K562 (cell line): ENCODE data around the gene SCAMP5. TPM values are rescaled to one million over a fixed set of nuclear protein-coding genes. Genes with fewer than 3 reads are reported as not detected.

Source experiments
- BRD4 ChIP-seq: fragments of 200-600 bp; sonication (generic); IDR thresholded peaks from 2 replicates; pipeline ENCODE4 v1.6.1; 2017; ENCODE audit warnings: inconsistent platforms
- CREBBP ChIP-seq: IDR thresholded peaks from one replicate; pipeline ENCODE4 v1.6.1; 2012; ENCODE audit warnings: low read depth, mild to moderate bottlenecking, control low read depth, inconsistent platforms, low read length
- E2F4 ChIP-seq: sonication (generic); formaldehyde crosslinking; IDR thresholded peaks from 2 replicates; pipeline ENCODE4 v1.8.0; 2022; ENCODE audit warnings: mild to moderate bottlenecking, low read depth, missing genetic modification reagents
- ELK1 ChIP-seq: sonication (generic); formaldehyde crosslinking; IDR thresholded peaks from 2 replicates; pipeline ENCODE4 v1.8.1; 2022; ENCODE audit warnings: missing genetic modification reagents
- IRF2 ChIP-seq: sonication (generic); formaldehyde crosslinking; IDR thresholded peaks from 2 replicates; pipeline ENCODE4 v1.8.1; 2022; ENCODE audit warnings: mild to moderate bottlenecking, missing genetic modification reagents
- RAD21 ChIP-seq, 2 experiments: fragments of 250-450 bp in 1 of 2; fragments of 450-650 bp in 1 of 2; sonication (Bioruptor Pico) in 1 of 2; formaldehyde crosslinking in 1 of 2; IDR thresholded peaks in 1 of 2; conservative IDR thresholded peaks in 1 of 2; 2 replicates each; pipeline versions ENCODE4 v1.4.0 to v1.8.0; 2020 to 2022; ENCODE audit warnings: mild to moderate bottlenecking in 2 of 2, moderate library complexity in 1 of 2
- SREBF1 ChIP-seq: fragments of 150-350 bp; IDR thresholded peaks from 2 replicates; pipeline ENCODE4 v1.6.1; 2014; ENCODE audit warnings: antibody characterized with exemption, low read depth, low read length, borderline replicate concordance
- ZNF280B ChIP-seq: fragments of 250-450 bp; sonication (Bioruptor Pico); IDR thresholded peaks from 2 replicates; pipeline ENCODE4 v1.5.1; 2021; ENCODE audit warnings: mild to moderate bottlenecking
- ZNF639 ChIP-seq, 2 experiments: fragments of 200-800 bp in 1 of 2; sonication (Bioruptor generic) in 1 of 2; sonication (generic) in 1 of 2; formaldehyde crosslinking in 1 of 2; IDR thresholded peaks in 1 of 2; conservative IDR thresholded peaks in 1 of 2; 2 replicates each; pipeline versions ENCODE4 v1.5.0 to v1.6.1; 2016 to 2020; ENCODE audit warnings: missing compliant biosample characterization in 1 of 2, missing genetic modification characterization in 1 of 2, missing genetic modification reagents in 1 of 2
- polyA plus RNA-seq, 8 experiments: library from polyadenylated mRNA; depleted of rRNA in 4 of 8; stranded (reverse) in 5 of 8; unstranded in 3 of 8; fragments of >200 nt; fragmentation: Nextera tagmentation in 2 of 8; fragmentation: Illumina TruSeq in 1 of 8; extraction: Ambion mirVana in 2 of 8; extraction: Trizol in 1 of 8; gene quantifications; 2 replicates each; pipeline versions ENCODE4 v1.2.1 to v1.2.3, GENCODE V29; 2011 to 2014; ENCODE audit warnings: inconsistent platforms in 1 of 8, missing spikeins in 1 of 8
- total RNA-seq, 7 experiments: library from RNA; depleted of rRNA in 6 of 7; stranded (reverse); fragments of >200 nt in 6 of 7; fragmentation: Illumina TruSeq in 2 of 7; extraction: Trizol in 2 of 7; gene quantifications; 2 replicates each; pipeline versions ENCODE4 v1.2.1 to v1.2.3, GENCODE V29; 2011 to 2021; ENCODE audit warnings: low replicate concordance in 1 of 7

The SCAMP5 gene
- total and polyA plus RNA-seq, 9 of the 15 experiments (the other 6 are each of a cell fraction or from before 2014, with no cell fraction given) = 0.09 to 0.29 (median 0.19) TPM; not detected in 5

GRCh38 chr15:75065851-75066509 is 70.6 kb downstream of the SCAMP5 start (continued):
- TF ChIP-seq SREBF1 (0 out of 2 replicates have a peak, but pooled peaks have one; percentile 23), RAD21 (CRISPR knock-in tag; conservative IDR thresholded peaks at IDR 0.05 in 1 of 2, IDR thresholded peaks at IDR 0.05 in 1 of 2) (peak; percentile 34 to 49), ELK1 (no peak), E2F4 (CRISPR knock-in tag) (no peak), BRD4 (no peak), CREBBP (no peak), ZNF280B (CRISPR knock-in tag) (no peak), IRF2 (CRISPR knock-in tag) (no peak), ZNF639 (CRISPR knock-in tag; conservative IDR thresholded peaks at IDR 0.05 in 1 of 2, IDR thresholded peaks at IDR 0.05 in 1 of 2) (peak in 1 of 2 experiments; percentile 93; a peak in 2 of 4 replicates)
